Neural cell (in vitro differentiated cells): ENCODE data around the gene NFAT5.

Source experiments
- EP300 ChIP-seq: fragments of 450-650 bp; conservative IDR thresholded peaks from 2 replicates; pipeline ENCODE4 v1.6.1; 2014; ENCODE audit warnings: antibody characterized with exemption, mild to moderate bottlenecking, moderate library complexity; ENCODE audit not compliant: poor library complexity, severe bottlenecking
- EZH2 ChIP-seq: fragments of 200-600, 300-800 bp; shearing (Covaris generic), sonication (generic); IDR thresholded peaks from 2 replicates; pipeline ENCODE4 v1.6.1; 2014; ENCODE audit warnings: antibody characterized with exemption, low read length, borderline replicate concordance, mild to moderate bottlenecking; ENCODE audit not compliant: insufficient read depth, poor library complexity, severe bottlenecking
- POLR2AphosphoS5 ChIP-seq: IDR thresholded peaks from 2 replicates; pipeline ENCODE4 v1.6.1; 2012
- SMC3 ChIP-seq: fragments of 450-650 bp; conservative IDR thresholded peaks from 2 replicates; pipeline ENCODE4 v1.6.1; 2014; ENCODE audit warnings: antibody characterized with exemption, mild to moderate bottlenecking, moderate library complexity; ENCODE audit not compliant: poor library complexity
- TF ChIP-seq, protein P1 (sequence below): fragments of 450-650 bp; IDR thresholded peaks from 2 replicates; pipeline ENCODE4 v1.5.1; 2014; ENCODE audit warnings: antibody characterized with exemption, mild to moderate bottlenecking, moderate library complexity; ENCODE audit not compliant: poor library complexity, severe bottlenecking
- TF ChIP-seq, protein P2 (sequence below): IDR thresholded peaks from 2 replicates; pipeline ENCODE4 v1.6.1; 2012; ENCODE audit warnings: borderline replicate concordance

DNA sequence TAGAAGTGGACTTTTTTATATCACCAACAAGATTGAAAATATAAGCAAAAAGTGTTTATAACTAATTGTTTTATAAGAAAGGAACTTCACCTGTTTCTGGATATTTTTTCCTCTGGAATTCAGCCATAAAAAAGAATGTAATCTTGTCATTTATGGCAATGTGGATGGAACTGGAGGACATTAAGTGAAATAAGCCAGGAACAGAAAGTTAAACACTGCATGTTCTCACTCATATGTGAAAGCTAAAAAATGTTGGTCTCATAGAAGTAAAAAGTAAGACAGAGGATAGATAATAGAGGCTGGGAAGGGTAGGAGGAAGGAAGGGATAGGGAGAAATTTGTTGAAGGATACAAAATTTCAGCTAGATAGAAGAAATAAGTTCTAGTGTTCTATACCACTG lies 67.6 kb downstream of the NFAT5 start:
- no peak for TF ChIP-seq EP300
- no peak for TF ChIP-seq POLR2AphosphoS5
- TF ChIP-seq, protein P1, sequence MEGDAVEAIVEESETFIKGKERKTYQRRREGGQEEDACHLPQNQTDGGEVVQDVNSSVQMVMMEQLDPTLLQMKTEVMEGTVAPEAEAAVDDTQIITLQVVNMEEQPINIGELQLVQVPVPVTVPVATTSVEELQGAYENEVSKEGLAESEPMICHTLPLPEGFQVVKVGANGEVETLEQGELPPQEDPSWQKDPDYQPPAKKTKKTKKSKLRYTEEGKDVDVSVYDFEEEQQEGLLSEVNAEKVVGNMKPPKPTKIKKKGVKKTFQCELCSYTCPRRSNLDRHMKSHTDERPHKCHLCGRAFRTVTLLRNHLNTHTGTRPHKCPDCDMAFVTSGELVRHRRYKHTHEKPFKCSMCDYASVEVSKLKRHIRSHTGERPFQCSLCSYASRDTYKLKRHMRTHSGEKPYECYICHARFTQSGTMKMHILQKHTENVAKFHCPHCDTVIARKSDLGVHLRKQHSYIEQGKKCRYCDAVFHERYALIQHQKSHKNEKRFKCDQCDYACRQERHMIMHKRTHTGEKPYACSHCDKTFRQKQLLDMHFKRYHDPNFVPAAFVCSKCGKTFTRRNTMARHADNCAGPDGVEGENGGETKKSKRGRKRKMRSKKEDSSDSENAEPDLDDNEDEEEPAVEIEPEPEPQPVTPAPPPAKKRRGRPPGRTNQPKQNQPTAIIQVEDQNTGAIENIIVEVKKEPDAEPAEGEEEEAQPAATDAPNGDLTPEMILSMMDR: no peak
- TF ChIP-seq SMC3: no peak
- TF ChIP-seq, protein P2, sequence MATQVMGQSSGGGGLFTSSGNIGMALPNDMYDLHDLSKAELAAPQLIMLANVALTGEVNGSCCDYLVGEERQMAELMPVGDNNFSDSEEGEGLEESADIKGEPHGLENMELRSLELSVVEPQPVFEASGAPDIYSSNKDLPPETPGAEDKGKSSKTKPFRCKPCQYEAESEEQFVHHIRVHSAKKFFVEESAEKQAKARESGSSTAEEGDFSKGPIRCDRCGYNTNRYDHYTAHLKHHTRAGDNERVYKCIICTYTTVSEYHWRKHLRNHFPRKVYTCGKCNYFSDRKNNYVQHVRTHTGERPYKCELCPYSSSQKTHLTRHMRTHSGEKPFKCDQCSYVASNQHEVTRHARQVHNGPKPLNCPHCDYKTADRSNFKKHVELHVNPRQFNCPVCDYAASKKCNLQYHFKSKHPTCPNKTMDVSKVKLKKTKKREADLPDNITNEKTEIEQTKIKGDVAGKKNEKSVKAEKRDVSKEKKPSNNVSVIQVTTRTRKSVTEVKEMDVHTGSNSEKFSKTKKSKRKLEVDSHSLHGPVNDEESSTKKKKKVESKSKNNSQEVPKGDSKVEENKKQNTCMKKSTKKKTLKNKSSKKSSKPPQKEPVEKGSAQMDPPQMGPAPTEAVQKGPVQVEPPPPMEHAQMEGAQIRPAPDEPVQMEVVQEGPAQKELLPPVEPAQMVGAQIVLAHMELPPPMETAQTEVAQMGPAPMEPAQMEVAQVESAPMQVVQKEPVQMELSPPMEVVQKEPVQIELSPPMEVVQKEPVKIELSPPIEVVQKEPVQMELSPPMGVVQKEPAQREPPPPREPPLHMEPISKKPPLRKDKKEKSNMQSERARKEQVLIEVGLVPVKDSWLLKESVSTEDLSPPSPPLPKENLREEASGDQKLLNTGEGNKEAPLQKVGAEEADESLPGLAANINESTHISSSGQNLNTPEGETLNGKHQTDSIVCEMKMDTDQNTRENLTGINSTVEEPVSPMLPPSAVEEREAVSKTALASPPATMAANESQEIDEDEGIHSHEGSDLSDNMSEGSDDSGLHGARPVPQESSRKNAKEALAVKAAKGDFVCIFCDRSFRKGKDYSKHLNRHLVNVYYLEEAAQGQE: no peak
- TF ChIP-seq EZH2: no peak
